Gastrocnemius medialis (tissue), 4 donors: Measurements from ENCODE around the gene MED25. TPM values are rescaled to one million over a fixed set of nuclear protein-coding genes. Genes with fewer than 3 reads are reported as not detected.
A peak's percentile ranks its signal among the peaks of the same experiment; 100 is the strongest.

Experiments
- ATAC-seq, 2 donors: fragments of 150-250 bp; one replicate each; pipeline ENCODE4 v1.9.1; 2016
- DNase-seq, 2 donors: peaks; one replicate each; pipeline ENCODE4 v3.0.0-alpha.2; 2019
- H3K27ac ChIP-seq, 4 donors: fragments of 200-600 bp; sonication (generic); 1 replicate in 1 of 4; 2 replicates in 3 of 4; pipeline ENCODE4 v1.5.1; 2016 to 2018; ENCODE audit warnings: mild to moderate bottlenecking in 2 of 4, moderate library complexity in 1 of 4
- H3K27me3 ChIP-seq, 3 donors: fragments of 200-600 bp; sonication (generic) in 2 of 3; 1 replicate in 1 of 3; 2 replicates in 2 of 3; pipeline versions ENCODE4 v1.5.1 to v1.6.0; 2016 to 2019; ENCODE audit warnings: mild to moderate bottlenecking in 1 of 3, moderate library complexity in 1 of 3
- H3K36me3 ChIP-seq, 2 donors: fragments of 200-600 bp; sonication (generic) in 1 of 2; one replicate each; pipeline ENCODE4 v1.5.1; 2017 to 2018
- H3K4me1 ChIP-seq, 2 donors: fragments of 200-600 bp; sonication (generic) in 1 of 2; one replicate each; pipeline ENCODE4 v1.5.1; 2016 to 2017; ENCODE audit warnings: mild to moderate bottlenecking in 2 of 2
- H3K4me3 ChIP-seq, 4 donors: fragments of 200-600 bp; sonication (generic) in 3 of 4; 1 replicate in 1 of 4; 2 replicates in 3 of 4; pipeline ENCODE4 v1.5.1; 2016 to 2019; ENCODE audit warnings: mild to moderate bottlenecking in 2 of 4
- H3K9me3 ChIP-seq, 3 donors: fragments of 200-600 bp; sonication (generic) in 2 of 3; 1 replicate in 1 of 3; 2 replicates in 2 of 3; pipeline ENCODE4 v1.5.1; 2016 to 2019
- POLR2A ChIP-seq, 2 donors: fragments of 450-650 bp; IDR thresholded peaks; one replicate each; pipeline ENCODE4 v1.6.1; 2017; ENCODE audit warnings: antibody characterized with exemption in 2 of 2, mild to moderate bottlenecking in 2 of 2, moderate library complexity in 2 of 2
- in situ Hi-C, 4 donors: fragments of 200-750 bp; cut with MboI; loops; one replicate each; pipeline versions ENCODE4 v1.15.0 to v1.8.0; 2017; ENCODE audit warnings: low sequenced_read_pairs in 4 of 4
- intact Hi-C: fragments of 100-400 bp; cut with DNase I; formaldehyde crosslinking; loops from one replicate; pipeline ENCODE4 v1.15.1; 2023; ENCODE audit warnings: low total_unique reads
- total RNA-seq, 4 donors: library from RNA; depleted of rRNA; stranded (reverse); fragments of >200 nt; gene quantifications; one replicate each; pipeline versions ENCODE4 v1.1.0 to v1.2.3, GENCODE V29; 2016
- TF ChIP-seq, protein P1 (sequence below), 5 experiments: fragments of 450-650 bp in 3 of 5; fragments of 200-600 bp in 2 of 5; sonication (generic) in 2 of 5; IDR thresholded peaks in 4 of 5; conservative IDR thresholded peaks in 1 of 5; 1 replicate in 4 of 5; 2 replicates in 1 of 5; pipeline ENCODE4 v1.5.1; 2016 to 2019; ENCODE audit warnings: antibody characterized with exemption in 5 of 5, mild to moderate bottlenecking in 3 of 5, moderate library complexity in 3 of 5

The MED25 gene
- total RNA-seq, 4 donors from 2014 or later: 46.6 to 105 (median 78.7) TPM

DNA sequence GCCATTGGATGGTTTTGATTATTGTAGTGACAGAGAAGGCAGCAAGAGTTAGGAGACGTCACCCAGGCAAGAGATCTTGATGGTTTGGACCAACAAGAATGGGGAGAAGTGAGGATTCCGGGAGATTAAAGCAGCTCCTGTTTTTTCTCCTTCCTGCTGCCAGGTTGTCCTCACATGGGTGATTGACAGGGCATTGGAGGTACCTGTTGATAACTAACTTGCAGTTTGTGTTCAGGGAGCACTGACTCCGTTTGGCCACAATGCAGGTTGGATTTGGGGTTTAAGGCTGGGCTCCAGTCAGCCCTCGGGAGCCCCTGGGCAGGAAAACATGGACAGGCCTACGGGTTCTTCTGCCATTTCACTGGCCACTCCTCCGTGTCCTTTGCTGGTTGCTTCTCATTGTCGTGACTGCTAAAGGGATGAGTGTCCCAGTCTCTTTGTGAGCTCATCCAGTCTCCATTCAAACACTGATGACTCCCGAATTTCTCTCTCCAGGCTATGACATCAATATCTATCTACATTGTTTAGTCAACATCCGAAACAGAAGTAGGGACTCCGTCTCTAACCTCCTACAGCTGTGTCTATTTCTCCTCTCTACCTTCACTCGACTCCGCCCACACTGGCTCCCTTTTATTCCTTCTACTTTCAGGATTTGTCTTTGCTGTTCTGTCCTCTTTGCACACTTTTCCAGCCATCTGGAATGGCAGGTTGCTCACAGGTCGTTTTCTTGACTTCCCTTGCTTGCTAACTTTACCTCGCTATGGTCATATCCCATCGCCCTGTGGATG lies 31.5 kb downstream of the MED25 start:
- ATAC-seq (no peak), DNase-seq (no peak)
- intact Hi-C loops (loop anchor here (1.0 to 2.0 kb wide), 2 partner anchors 17 to 32 kb away; partner anchors contain the start of gene PNKP), in situ Hi-C loops (no loop called here)
- peaks cover 0 to 5% of the 10 kb centered on the region in 2 donors for H3K36me3 ChIP-seq
- no peaks in the 10 kb centered on the region for H3K27me3 ChIP-seq
- peak overlapping the region; percentile 94 to 99 (median 97) for H3K27ac ChIP-seq
- peak overlapping the region; percentile 49 to 79 (median 73) for H3K4me3 ChIP-seq
- H3K4me1 ChIP-seq: peaks cover 31 to 35% of the 10 kb centered on the region in 2 donors
- TF ChIP-seq, protein P1, sequence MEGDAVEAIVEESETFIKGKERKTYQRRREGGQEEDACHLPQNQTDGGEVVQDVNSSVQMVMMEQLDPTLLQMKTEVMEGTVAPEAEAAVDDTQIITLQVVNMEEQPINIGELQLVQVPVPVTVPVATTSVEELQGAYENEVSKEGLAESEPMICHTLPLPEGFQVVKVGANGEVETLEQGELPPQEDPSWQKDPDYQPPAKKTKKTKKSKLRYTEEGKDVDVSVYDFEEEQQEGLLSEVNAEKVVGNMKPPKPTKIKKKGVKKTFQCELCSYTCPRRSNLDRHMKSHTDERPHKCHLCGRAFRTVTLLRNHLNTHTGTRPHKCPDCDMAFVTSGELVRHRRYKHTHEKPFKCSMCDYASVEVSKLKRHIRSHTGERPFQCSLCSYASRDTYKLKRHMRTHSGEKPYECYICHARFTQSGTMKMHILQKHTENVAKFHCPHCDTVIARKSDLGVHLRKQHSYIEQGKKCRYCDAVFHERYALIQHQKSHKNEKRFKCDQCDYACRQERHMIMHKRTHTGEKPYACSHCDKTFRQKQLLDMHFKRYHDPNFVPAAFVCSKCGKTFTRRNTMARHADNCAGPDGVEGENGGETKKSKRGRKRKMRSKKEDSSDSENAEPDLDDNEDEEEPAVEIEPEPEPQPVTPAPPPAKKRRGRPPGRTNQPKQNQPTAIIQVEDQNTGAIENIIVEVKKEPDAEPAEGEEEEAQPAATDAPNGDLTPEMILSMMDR (IDR thresholded peaks at IDR 0.05 in 4 of 5, conservative IDR thresholded peaks at IDR 0.05 in 1 of 5): no peak
- no peak for TF ChIP-seq POLR2A (IDR thresholded peaks at IDR 0.05)
- no peaks in the 10 kb centered on the region for H3K9me3 ChIP-seq

DNA sequence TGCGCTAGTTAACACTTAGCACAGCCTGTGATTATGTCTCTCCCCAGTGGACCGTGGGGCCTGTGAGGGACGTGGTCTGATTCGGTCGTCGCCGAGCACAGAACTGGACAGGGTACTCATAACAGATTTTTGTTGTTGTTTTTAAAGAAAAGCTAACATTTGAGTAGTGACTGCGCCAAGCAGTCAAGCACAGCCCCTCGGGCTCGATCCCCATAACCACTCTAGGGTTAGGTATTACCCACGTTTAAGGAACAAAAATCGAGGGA lies 32.1 kb downstream of the MED25 start:
- Histone ChIP-seq H3K9me3 (no peaks in the 10 kb centered on the region), H3K36me3 (peaks cover 0 to 10% of the 10 kb centered on the region in 2 donors), H3K27me3 (no peaks in the 10 kb centered on the region), H3K4me3 (peak overlapping the region; percentile 49 to 79 (median 73)), H3K27ac (peak overlapping the region; percentile 94 to 99 (median 97)), H3K4me1 (peaks cover 26 to 30% of the 10 kb centered on the region in 2 donors)
- in situ Hi-C loops: no loop called here
- DNase-seq (no peak), ATAC-seq (peak; percentile 4 to 6)
- intact Hi-C loops: loop anchor here (1.0 to 2.0 kb wide), 2 partner anchors 17 to 33 kb away; partner anchors contain the start of gene PNKP
- TF ChIP-seq, protein P1 (IDR thresholded peaks at IDR 0.05 in 4 of 5, conservative IDR thresholded peaks at IDR 0.05 in 1 of 5): no peak
- TF ChIP-seq POLR2A (IDR thresholded peaks at IDR 0.05): no peak

DNA sequence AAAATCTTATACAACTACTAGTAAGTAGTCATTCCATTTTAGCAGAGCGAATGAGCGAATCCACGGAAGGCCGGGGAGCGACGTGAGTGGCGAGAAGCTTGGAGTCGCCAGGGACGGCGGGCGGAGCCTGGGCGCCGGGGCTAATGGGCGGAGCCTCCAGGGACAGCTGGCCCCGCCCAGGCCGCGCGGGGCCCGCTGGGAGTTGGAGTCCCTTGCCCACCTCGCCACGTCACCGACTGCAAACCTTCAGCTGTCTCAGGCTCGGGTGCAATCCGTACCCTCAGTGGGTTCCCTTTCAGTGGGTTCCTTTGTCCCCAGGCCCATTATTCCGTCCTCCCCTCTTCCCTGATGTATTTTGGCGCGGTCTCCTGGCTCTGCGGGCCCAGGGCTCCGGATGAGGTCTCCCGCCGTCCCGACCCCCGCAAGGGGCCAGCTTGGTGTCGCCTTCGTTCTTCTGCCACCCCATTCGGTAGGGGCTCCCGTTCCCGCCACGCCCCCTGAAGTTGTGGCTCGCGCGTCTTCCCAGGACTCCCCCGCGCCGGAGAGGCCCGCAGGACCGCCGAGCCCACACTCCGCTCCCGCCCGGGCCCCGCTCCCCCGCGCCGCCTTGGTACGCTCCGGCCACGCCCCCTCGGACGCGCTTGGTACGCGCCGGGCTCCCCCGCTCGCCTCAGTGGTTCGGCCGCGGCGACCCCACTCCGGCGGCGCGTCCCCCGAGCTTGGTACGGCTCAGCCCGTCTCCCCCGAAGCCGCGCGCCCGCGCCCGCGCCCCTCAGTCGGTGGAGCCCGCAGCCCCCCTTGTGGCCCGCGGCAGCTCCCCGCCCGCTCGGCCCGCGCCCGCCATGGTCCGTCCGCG lies 32.6 kb downstream of the MED25 start, which contains the start of gene PTOV1:
Gene PTOV1, plus strand, starts transcription at position 673 of the 856 bp plus-strand sequence.
- no peaks in the 10 kb centered on the region for H3K27me3 ChIP-seq
- peak; percentile 89 for ATAC-seq
- no peaks in the 10 kb centered on the region for H3K9me3 ChIP-seq
- in situ Hi-C loops: no loop called here
- H3K27ac ChIP-seq: peak within 1 kb of the TSS; percentile 94 to 99 (median 97)
- TF ChIP-seq, protein P1 (IDR thresholded peaks at IDR 0.05 in 4 of 5, conservative IDR thresholded peaks at IDR 0.05 in 1 of 5): peak in 1 of 5 experiments; percentile 11
- peak; percentile 87 to 91 for TF ChIP-seq POLR2A (IDR thresholded peaks at IDR 0.05)
- DNase-seq: peak; percentile 88 to 92
- intact Hi-C loops: loop anchor here (1.0 to 2.0 kb wide), 3 partner anchors 16 to 33 kb away; partner anchors contain the start of genes AKT1S1, PNKP and TBC1D17
- H3K4me3 ChIP-seq: peak within 1 kb of the TSS; percentile 73 to 79 (median 74)
- H3K36me3 ChIP-seq: peaks cover 0 to 12% of the 10 kb centered on the region in 2 donors
- peaks cover 24 to 29% of the 10 kb centered on the region in 2 donors for H3K4me1 ChIP-seq

DNA sequence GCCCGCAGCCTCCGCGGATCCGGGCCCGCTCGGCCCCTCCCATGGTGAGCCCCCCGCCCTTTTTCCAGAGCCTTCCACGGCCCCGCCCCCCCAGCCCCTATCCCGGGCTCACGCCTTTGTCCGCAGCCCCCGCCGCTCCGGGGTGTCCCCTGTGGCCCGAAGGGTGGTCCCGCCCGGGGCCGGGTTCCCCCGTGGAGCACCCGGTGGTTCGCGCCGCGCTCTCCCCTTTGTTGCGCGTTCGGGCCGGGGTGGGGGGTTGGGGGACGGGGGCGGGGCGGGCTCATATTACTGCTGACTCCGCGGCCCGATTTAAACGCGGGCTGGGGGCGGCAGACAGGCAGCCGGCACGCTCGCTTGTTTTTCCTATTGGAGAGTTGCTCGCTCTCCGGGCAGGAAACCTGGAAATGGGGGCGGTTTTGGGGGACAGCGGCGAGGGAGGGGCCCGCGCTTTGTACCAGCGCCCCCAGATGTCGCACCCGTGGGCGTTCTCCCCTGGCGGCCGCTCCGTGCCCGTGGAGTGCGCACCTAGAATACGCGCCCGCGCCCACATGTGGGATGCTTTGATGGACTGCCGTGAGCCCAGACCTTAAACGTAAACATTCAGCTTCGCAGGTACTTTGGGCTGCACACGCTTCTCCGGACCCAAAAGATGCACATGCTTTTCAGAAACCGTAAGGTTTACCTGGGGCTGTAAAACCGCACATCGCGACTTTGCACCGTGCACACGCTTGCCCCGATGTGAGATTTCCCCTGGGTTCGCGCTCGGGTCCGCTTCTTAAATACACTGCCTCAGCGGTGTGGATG lies 33.6 kb downstream of the MED25 start:
- TF ChIP-seq POLR2A (IDR thresholded peaks at IDR 0.05): no peak
- TF ChIP-seq, protein P1 (IDR thresholded peaks at IDR 0.05 in 4 of 5, conservative IDR thresholded peaks at IDR 0.05 in 1 of 5): no peak
- Histone ChIP-seq H3K9me3 (no peaks in the 10 kb centered on the region), H3K27ac (peak overlapping the region; percentile 94 to 99 (median 97)), H3K4me1 (peaks cover 24 to 29% of the 10 kb centered on the region in 2 donors), H3K4me3 (peak overlapping the region; percentile 73 to 79 (median 74)), H3K36me3 (peaks cover 0 to 15% of the 10 kb centered on the region in 2 donors), H3K27me3 (no peaks in the 10 kb centered on the region)
- in situ Hi-C loops (no loop called here), intact Hi-C loops (loop anchor here (1.0 to 2.0 kb wide), 2 partner anchors 15 to 26 kb away; partner anchors contain the start of genes AKT1S1, PNKP and TBC1D17)
- DNase-seq (no peak), ATAC-seq (peak; percentile 4 to 6)
